Measurements from ENCODE around the gene ACADM.

- TF ChIP-seq CTCF (IDR thresholded peaks at IDR 0.05), result no peak
- TF ChIP-seq ZFX (IDR thresholded peaks at IDR 0.05; ENCODE audit: borderline replicate concordance), result no peak
These were observed 11.5 kb downstream of the ACADM start for GRCh38 chr1:75736016-75736415.
